ENCODE data around the gene SFSWAP. TPM values are rescaled to one million over a fixed set of nuclear protein-coding genes. Genes with fewer than 3 reads are reported as not detected.

Gene SFSWAP
- total and polyA plus RNA-seq, 2 of the 13 experiments (the other 11 are each of a cell fraction or from before 2014, with no cell fraction given): 17.1 to 27.7 TPM

GRCh38 chr12:131806674-131807073, 95.8 kb downstream of the SFSWAP start:
- Histone ChIP-seq H3K79me2 (ENCODE audit: insufficient read depth, low read length) (no peaks in the 10 kb centered on the region), H3K4me3 (replicated peaks in 1 of 3; ENCODE audit: insufficient read depth in 1 of 3, low read depth in 2 of 3, low read length in 3 of 3) (no peak overlapping the region), H3K4me2 (ENCODE audit: low read depth, low read length) (no peak overlapping the region), H3K9ac (ENCODE audit: insufficient read depth, low read depth, low read length) (no peak overlapping the region), H3K36me3 (replicated peaks in 1 of 2; ENCODE audit: control insufficient read depth in 1 of 2, insufficient read depth in 2 of 2, low read length in 2 of 2) (peaks cover 2% of the 10 kb centered on the region in 2 experiments; a peak in 2 of 5 replicates), H3K4me1 (ENCODE audit: insufficient read depth, low read length) (no peaks in the 10 kb centered on the region), H4K20me1 (ENCODE audit: insufficient read depth, low read length) (no peaks in the 10 kb centered on the region), H3K27me3 (ENCODE audit: control insufficient read depth in 1 of 2, insufficient read depth in 2 of 2, low read length in 2 of 2) (no peaks in the 10 kb centered on the region; a peak in 1 of 5 replicates), H2AFZ (ENCODE audit: low read length) (no peak overlapping the region), H3K9me3 (ENCODE audit: low read length) (no peaks in the 10 kb centered on the region), H3K27ac (ENCODE audit: extremely low read length, insufficient read depth, low read length) (no peak overlapping the region)
- in situ Hi-C loops (cut with HindIII; ENCODE audit: extremely low pct_ligation_motif_present, low pct_unique_long_range_greater_than_20kb): no loop called here
- FAIRE-seq (no peak), DNase-seq (ENCODE audit: low spot score) (no peak), ATAC-seq (no peak)
- no TSS peak for BruUV-seq (replicated peaks)
- POLR2A ChIA-PET: no interaction called here
- WGBS (ENCODE audit: low lambda C conversion rate): 72% methylated on average over 7 of the region's 7 CpGs
- CTCF ChIA-PET (ENCODE audit: low intra/inter-chr PET ratio, low total read pairs): no interaction called here
- intact Hi-C loops (cut with micrococcal nuclease; ENCODE audit: unreplicated experiment): no loop called here
- TF ChIP-seq ZNF768 (CRISPR knock-in tag; IDR thresholded peaks at IDR 0.05) (no peak), ZNF567 (CRISPR knock-in tag; IDR thresholded peaks at IDR 0.05; ENCODE audit: borderline replicate concordance) (no peak), BORCS8-MEF2B (CRISPR knock-in tag; IDR thresholded peaks at IDR 0.05) (no peak), CSRNP1 (CRISPR knock-in tag; IDR thresholded peaks at IDR 0.05) (no peak), ZNF136 (CRISPR knock-in tag; IDR thresholded peaks at IDR 0.05; ENCODE audit: low read depth) (no peak), JUNB (CRISPR knock-in tag; IDR thresholded peaks at IDR 0.05; ENCODE audit: borderline replicate concordance) (no peak), HNF1B (CRISPR knock-in tag; IDR thresholded peaks at IDR 0.05) (no peak), ZMAT3 (CRISPR knock-in tag; conservative IDR thresholded peaks at IDR 0.05) (no peak), RFXANK (CRISPR knock-in tag; IDR thresholded peaks at IDR 0.05) (no peak), HNRNPL (IDR thresholded peaks at IDR 0.05; ENCODE audit: low read depth, low read length) (no peak), ZNF343 (CRISPR knock-in tag; IDR thresholded peaks at IDR 0.05) (no peak), ZNF556 (CRISPR knock-in tag; IDR thresholded peaks at IDR 0.05; ENCODE audit: borderline replicate concordance) (no peak), ZSCAN12 (CRISPR knock-in tag; IDR thresholded peaks at IDR 0.05) (no peak), SP1 (IDR thresholded peaks at IDR 0.05) (no peak), SP1 (CRISPR knock-in tag; IDR thresholded peaks at IDR 0.05) (no peak), SIX1 (CRISPR knock-in tag; IDR thresholded peaks at IDR 0.05; ENCODE audit: borderline replicate concordance) (no peak), CEBPZ (IDR thresholded peaks at IDR 0.05; ENCODE audit: low read length) (no peak), TEAD3 (CRISPR knock-in tag; optimal IDR thresholded peaks at IDR 0.05; ENCODE audit: borderline replicate concordance) (no peak)
- TF ChIP-seq, protein P1, sequence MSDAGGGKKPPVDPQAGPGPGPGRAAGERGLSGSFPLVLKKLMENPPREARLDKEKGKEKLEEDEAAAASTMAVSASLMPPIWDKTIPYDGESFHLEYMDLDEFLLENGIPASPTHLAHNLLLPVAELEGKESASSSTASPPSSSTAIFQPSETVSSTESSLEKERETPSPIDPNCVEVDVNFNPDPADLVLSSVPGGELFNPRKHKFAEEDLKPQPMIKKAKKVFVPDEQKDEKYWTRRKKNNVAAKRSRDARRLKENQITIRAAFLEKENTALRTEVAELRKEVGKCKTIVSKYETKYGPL (CRISPR knock-in tag; IDR thresholded peaks at IDR 0.05): no peak
